ENCODE measurements around the gene TGFBR3.
A peak's percentile ranks its signal among the peaks of the same experiment; 100 is the strongest.

TGFBR3 gene

GRCh38 chr1:91885716-91886506, at the start of gene TGFBR3:
TGFBR3 (minus strand) TSS chr1:91886151; CDS start chr1:91861531, 24,620 bp downstream.
- DNase-seq, result peak; percentile 74

- DNase-seq, result no peak
Measured at GRCh38 chr1:91929250-91929649, 43.3 kb upstream of the TGFBR3 start.

- DNase-seq, result no peak
Measured at GRCh38 chr1:91928026-91928425, 42.1 kb upstream of the TGFBR3 start.

GRCh38 chr1:91925644-91926435, 39.9 kb upstream of the TGFBR3 start:
- no peak for DNase-seq

GRCh38 chr1:91924146-91924545, 38.2 kb upstream of the TGFBR3 start:
- no peak for DNase-seq

- no peak for DNase-seq
Measured at GRCh38 chr1:91919962-91920361, 34.0 kb upstream of the TGFBR3 start.

- no peak for DNase-seq
Measured at GRCh38 chr1:91916811-91917460, 31.0 kb upstream of the TGFBR3 start.

GRCh38 chr1:91916046-91916445, 30.1 kb upstream of the TGFBR3 start:
- DNase-seq, result no peak

- DNase-seq, result no peak
Measured at GRCh38 chr1:91913018-91913417, 27.1 kb upstream of the TGFBR3 start.

- no peak for DNase-seq
Measured at GRCh38 chr1:91912266-91912665, 26.3 kb upstream of the TGFBR3 start.

GRCh38 chr1:91901231-91901630, 15.3 kb upstream of the TGFBR3 start:
- no peak for DNase-seq

- DNase-seq, result no peak
Measured at GRCh38 chr1:91900562-91900961, 14.6 kb upstream of the TGFBR3 start.

GRCh38 chr1:91897016-91897415, 11.1 kb upstream of the TGFBR3 start:
- no peak for DNase-seq

- no peak for DNase-seq
Measured at GRCh38 chr1:91895832-91896556, 10.0 kb upstream of the TGFBR3 start.

GRCh38 chr1:91894036-91894761, 8.2 kb upstream of the TGFBR3 start:
- no peak for DNase-seq

- DNase-seq, result no peak
Measured at GRCh38 chr1:91891969-91892368, 6.0 kb upstream of the TGFBR3 start.

- DNase-seq, result no peak
Measured at GRCh38 chr1:91891454-91891853, 5.5 kb upstream of the TGFBR3 start.

- DNase-seq, result no peak
Measured at GRCh38 chr1:91889717-91890459, 3.9 kb upstream of the TGFBR3 start.

- no peak for DNase-seq
Measured at GRCh38 chr1:91885213-91885715, 687 bp downstream of the TGFBR3 start.

GRCh38 chr1:91884459-91885212, 1.3 kb downstream of the TGFBR3 start:
- peak; percentile 1 for DNase-seq

GRCh38 chr1:91883470-91883869, 2.5 kb downstream of the TGFBR3 start:
- DNase-seq, result no peak

All from NCI-H1092 (cell line).